PC-9 (cell line): Measurements from ENCODE around the gene DCTD.

Source experiments
- EZH2 ChIP-seq: fragments of 200-600 bp; sonication (generic); IDR thresholded peaks from 2 replicates; pipeline ENCODE4 v1.8.0; 2017; ENCODE audit warnings: antibody characterized with exemption, low read depth
- TF ChIP-seq, protein P1 (sequence below): fragments of 200-600 bp; sonication (generic); conservative IDR thresholded peaks from 2 replicates; pipeline ENCODE4 v1.6.1; 2017; ENCODE audit warnings: mixed run types, antibody characterized with exemption, mild to moderate bottlenecking, moderate library complexity

DNA sequence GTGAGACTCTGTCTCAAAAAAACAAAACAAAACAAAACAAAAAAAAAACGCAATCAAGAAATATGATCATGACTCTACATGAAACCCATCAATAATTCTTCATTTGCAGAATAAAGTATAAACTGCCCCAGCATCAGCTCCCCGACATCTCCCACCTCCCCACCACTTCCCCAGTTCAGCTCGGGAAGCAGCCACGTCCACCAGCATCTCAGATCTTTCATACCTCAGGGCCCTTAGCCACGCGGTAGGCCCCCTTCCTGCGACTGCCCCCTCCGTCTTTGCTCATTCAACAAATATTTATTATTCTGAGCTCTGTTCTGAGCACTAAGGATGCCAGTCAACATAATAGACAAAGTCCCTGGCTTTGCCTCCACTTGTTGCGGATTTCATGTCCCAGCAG is 45.6 kb downstream of the DCTD start:
- no peak for TF ChIP-seq EZH2
- TF ChIP-seq, protein P1, sequence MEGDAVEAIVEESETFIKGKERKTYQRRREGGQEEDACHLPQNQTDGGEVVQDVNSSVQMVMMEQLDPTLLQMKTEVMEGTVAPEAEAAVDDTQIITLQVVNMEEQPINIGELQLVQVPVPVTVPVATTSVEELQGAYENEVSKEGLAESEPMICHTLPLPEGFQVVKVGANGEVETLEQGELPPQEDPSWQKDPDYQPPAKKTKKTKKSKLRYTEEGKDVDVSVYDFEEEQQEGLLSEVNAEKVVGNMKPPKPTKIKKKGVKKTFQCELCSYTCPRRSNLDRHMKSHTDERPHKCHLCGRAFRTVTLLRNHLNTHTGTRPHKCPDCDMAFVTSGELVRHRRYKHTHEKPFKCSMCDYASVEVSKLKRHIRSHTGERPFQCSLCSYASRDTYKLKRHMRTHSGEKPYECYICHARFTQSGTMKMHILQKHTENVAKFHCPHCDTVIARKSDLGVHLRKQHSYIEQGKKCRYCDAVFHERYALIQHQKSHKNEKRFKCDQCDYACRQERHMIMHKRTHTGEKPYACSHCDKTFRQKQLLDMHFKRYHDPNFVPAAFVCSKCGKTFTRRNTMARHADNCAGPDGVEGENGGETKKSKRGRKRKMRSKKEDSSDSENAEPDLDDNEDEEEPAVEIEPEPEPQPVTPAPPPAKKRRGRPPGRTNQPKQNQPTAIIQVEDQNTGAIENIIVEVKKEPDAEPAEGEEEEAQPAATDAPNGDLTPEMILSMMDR: no peak
